Neural progenitor cell (in vitro differentiated cells): Measurements from ENCODE around the gene MYRIP.

ENCODE experiments used
- CTCF ChIP-seq: fragments of 200-600 bp; sonication (generic); IDR thresholded peaks from 2 replicates; pipeline ENCODE4 v1.5.1; 2017; ENCODE audit warnings: antibody characterized with exemption, mild to moderate bottlenecking
- EZH2 ChIP-seq: fragments of 200-600 bp; sonication (generic); IDR thresholded peaks from 2 replicates; pipeline ENCODE4 v1.6.1; 2017; ENCODE audit warnings: antibody characterized with exemption, mild to moderate bottlenecking, moderate library complexity

GRCh38 chr3:40237889-40238571 lies 428.6 kb downstream of the MYRIP start:
- TF ChIP-seq CTCF (peak; percentile 54), EZH2 (no peak)
